ENCODE measurements around the gene SH2D7. TPM values are rescaled to one million over a fixed set of nuclear protein-coding genes. Genes with fewer than 3 reads are reported as not detected.
A peak's percentile ranks its signal among the peaks of the same experiment; 100 is the strongest.

Gene SH2D7
- polyA plus RNA-seq, 1 of the 3 experiments (the other 2 are of a cell fraction) = not detected

GRCh38 chr15:78129077-78129750 is 36.9 kb downstream of the SH2D7 start:
- no peaks in the 10 kb centered on the region for H3K9me3 ChIP-seq
- H3K79me2 ChIP-seq (ENCODE audit: insufficient read depth) = no peaks in the 10 kb centered on the region
- H3K9me2 ChIP-seq = no peaks in the 10 kb centered on the region
- peaks cover 0 to 7% of the 10 kb centered on the region in 2 experiments; a peak in 1 of 4 replicates for H3K4me1 ChIP-seq (ENCODE audit: control insufficient read depth in 1 of 2, insufficient read depth in 2 of 2, low read depth in 1 of 2, low read length in 1 of 2)
- no peak overlapping the region for H3K4me3 ChIP-seq (ENCODE audit: low read depth in 2 of 2, low read length in 1 of 2)
- ChIA-PET CTCF (interaction anchor here (0.7 to 8.4 kb wide), 5 partner anchors 17 to 127 kb away, joined by 3 to 72 read pairs (median 24); no protein-coding TSS in a partner anchor), POLR2A (no interaction called here)
- no peak overlapping the region for H2AFZ ChIP-seq (ENCODE audit: low read depth)
- H3K27ac ChIP-seq (ENCODE audit: low read depth in 2 of 2, low read length in 1 of 2) = no peak overlapping the region
- H4K20me1 ChIP-seq (ENCODE audit: insufficient read depth) = no peaks in the 10 kb centered on the region
- no peaks in the 10 kb centered on the region for H3K36me3 ChIP-seq (replicated peaks in 1 of 2; ENCODE audit: control insufficient read depth in 1 of 2, insufficient read depth in 2 of 2, low read length in 1 of 2)
- WGBS (ENCODE audit: low lambda C conversion rate) = 70% methylated on average over 8 of the region's 8 CpGs
- no peak for TF ChIP-seq FOXM1 (IDR thresholded peaks at IDR 0.05; ENCODE audit: low read depth)
- TF ChIP-seq NFIC (IDR thresholded peaks at IDR 0.05; ENCODE audit: borderline replicate concordance) = peak; percentile 28; the same call in 1 of the 2 replicates
- H3K4me2 ChIP-seq = no peak overlapping the region
- H3K27me3 ChIP-seq (ENCODE audit: insufficient read depth) = no peaks in the 10 kb centered on the region
- peaks cover 6% of the 10 kb centered on the region for H3F3A ChIP-seq (replicated peaks; ENCODE audit: insufficient read depth)
- no peak overlapping the region for H3K9ac ChIP-seq
- no peak for DNase-seq

DNA sequence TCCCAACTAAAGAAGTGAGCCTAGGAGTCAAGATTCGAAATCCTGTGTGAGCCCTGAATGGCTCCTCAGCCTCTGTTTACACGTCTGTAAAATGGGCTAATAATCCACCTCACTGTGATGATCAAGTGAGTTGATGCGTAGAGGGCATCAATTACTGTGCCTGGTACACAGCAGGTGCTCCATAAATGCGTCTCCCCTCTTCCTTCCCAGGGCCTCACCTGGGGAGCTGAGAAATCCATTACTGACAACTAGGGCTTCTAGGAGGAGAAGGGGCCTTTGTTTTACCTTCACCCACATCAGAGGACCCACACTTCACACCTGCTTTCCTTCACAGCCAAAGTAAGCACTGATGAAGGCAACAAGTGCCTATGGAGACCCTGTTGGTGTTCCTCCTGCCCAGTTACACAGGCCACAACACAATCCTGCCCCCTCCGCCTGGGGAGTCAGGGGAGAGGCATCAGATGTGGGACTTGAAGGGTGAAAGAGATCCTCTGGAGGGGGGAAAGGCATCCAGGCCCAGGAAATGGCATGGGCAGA is 37.5 kb downstream of the SH2D7 start:
- Histone ChIP-seq H3K9me2 (no peaks in the 10 kb centered on the region), H3F3A (replicated peaks; ENCODE audit: insufficient read depth) (peaks cover 6% of the 10 kb centered on the region), H2AFZ (ENCODE audit: low read depth) (no peak overlapping the region), H3K79me2 (ENCODE audit: insufficient read depth) (no peaks in the 10 kb centered on the region), H3K9ac (no peak overlapping the region), H3K4me2 (no peak overlapping the region), H3K27me3 (ENCODE audit: insufficient read depth) (no peaks in the 10 kb centered on the region), H3K9me3 (no peaks in the 10 kb centered on the region), H3K36me3 (replicated peaks in 1 of 2; ENCODE audit: control insufficient read depth in 1 of 2, insufficient read depth in 2 of 2, low read length in 1 of 2) (no peaks in the 10 kb centered on the region), H3K4me1 (ENCODE audit: control insufficient read depth in 1 of 2, insufficient read depth in 2 of 2, low read depth in 1 of 2, low read length in 1 of 2) (peaks cover 0 to 7% of the 10 kb centered on the region in 2 experiments; a peak in 1 of 4 replicates), H3K4me3 (ENCODE audit: low read depth in 2 of 2, low read length in 1 of 2) (no peak overlapping the region), H3K27ac (ENCODE audit: low read depth in 2 of 2, low read length in 1 of 2) (no peak overlapping the region), H4K20me1 (ENCODE audit: insufficient read depth) (no peaks in the 10 kb centered on the region)
- WGBS (ENCODE audit: low lambda C conversion rate) = 75% methylated on average over 3 of the region's 5 CpGs
- ChIA-PET CTCF (interaction anchor here (1.1 to 8.4 kb wide), 8 partner anchors 8 to 170 kb away, joined by 4 to 72 read pairs (median 18); no protein-coding TSS in a partner anchor), POLR2A (no interaction called here)
- no peak for DNase-seq
- TF ChIP-seq RCOR1 (IDR thresholded peaks at IDR 0.05; ENCODE audit: low read length) (no peak), RAD21 (IDR thresholded peaks at IDR 0.05; ENCODE audit: low read length) (no peak), TAF1 (IDR thresholded peaks at IDR 0.05; ENCODE audit: borderline replicate concordance, low read depth, low read length) (no peak), FOXM1 (IDR thresholded peaks at IDR 0.05; ENCODE audit: low read depth) (no peak), POLR2AphosphoS5 (IDR thresholded peaks at IDR 0.05; ENCODE audit: low read depth, low read length) (no peak), JUND (IDR thresholded peaks at IDR 0.05) (no peak), TEAD4 (IDR thresholded peaks at IDR 0.05; ENCODE audit: borderline replicate concordance, insufficient read depth) (no peak), EP300 (IDR thresholded peaks at IDR 0.05; ENCODE audit: borderline replicate concordance in 1 of 2, low read depth in 1 of 2, low read length in 1 of 2) (no peak), TCF12 (IDR thresholded peaks at IDR 0.05) (no peak), MEF2A (IDR thresholded peaks at IDR 0.05; ENCODE audit: borderline replicate concordance, low read depth) (no peak), RFX5 (IDR thresholded peaks at IDR 0.05; ENCODE audit: low read length) (no peak), MAX (IDR thresholded peaks at IDR 0.05; ENCODE audit: low read depth) (no peak), FOSL2 (IDR thresholded peaks at IDR 0.05; ENCODE audit: borderline replicate concordance, low read depth) (no peak), RXRA (IDR thresholded peaks at IDR 0.05; ENCODE audit: borderline replicate concordance, low read depth) (no peak), MXI1 (IDR thresholded peaks at IDR 0.05; ENCODE audit: low read depth, low read length) (no peak), GABPA (IDR thresholded peaks at IDR 0.05; ENCODE audit: low read depth) (no peak), FOXJ3 (CRISPR knock-in tag; IDR thresholded peaks at IDR 0.05) (no peak), REST (IDR thresholded peaks at IDR 0.05; ENCODE audit: low read depth, low read length) (no peak)
- TF ChIP-seq, protein P1, sequence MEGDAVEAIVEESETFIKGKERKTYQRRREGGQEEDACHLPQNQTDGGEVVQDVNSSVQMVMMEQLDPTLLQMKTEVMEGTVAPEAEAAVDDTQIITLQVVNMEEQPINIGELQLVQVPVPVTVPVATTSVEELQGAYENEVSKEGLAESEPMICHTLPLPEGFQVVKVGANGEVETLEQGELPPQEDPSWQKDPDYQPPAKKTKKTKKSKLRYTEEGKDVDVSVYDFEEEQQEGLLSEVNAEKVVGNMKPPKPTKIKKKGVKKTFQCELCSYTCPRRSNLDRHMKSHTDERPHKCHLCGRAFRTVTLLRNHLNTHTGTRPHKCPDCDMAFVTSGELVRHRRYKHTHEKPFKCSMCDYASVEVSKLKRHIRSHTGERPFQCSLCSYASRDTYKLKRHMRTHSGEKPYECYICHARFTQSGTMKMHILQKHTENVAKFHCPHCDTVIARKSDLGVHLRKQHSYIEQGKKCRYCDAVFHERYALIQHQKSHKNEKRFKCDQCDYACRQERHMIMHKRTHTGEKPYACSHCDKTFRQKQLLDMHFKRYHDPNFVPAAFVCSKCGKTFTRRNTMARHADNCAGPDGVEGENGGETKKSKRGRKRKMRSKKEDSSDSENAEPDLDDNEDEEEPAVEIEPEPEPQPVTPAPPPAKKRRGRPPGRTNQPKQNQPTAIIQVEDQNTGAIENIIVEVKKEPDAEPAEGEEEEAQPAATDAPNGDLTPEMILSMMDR (IDR thresholded peaks at IDR 0.05) = no peak
- TF ChIP-seq, protein P2, sequence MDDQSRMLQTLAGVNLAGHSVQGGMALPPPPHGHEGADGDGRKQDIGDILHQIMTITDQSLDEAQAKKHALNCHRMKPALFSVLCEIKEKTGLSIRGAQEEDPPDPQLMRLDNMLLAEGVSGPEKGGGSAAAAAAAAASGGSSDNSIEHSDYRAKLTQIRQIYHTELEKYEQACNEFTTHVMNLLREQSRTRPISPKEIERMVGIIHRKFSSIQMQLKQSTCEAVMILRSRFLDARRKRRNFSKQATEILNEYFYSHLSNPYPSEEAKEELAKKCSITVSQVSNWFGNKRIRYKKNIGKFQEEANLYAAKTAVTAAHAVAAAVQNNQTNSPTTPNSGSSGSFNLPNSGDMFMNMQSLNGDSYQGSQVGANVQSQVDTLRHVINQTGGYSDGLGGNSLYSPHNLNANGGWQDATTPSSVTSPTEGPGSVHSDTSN (IDR thresholded peaks at IDR 0.05) = no peak

Measured in SK-N-SH (cell line).